ENCODE measurements around the gene KCNJ5.

The KCNJ5 gene

DNA sequence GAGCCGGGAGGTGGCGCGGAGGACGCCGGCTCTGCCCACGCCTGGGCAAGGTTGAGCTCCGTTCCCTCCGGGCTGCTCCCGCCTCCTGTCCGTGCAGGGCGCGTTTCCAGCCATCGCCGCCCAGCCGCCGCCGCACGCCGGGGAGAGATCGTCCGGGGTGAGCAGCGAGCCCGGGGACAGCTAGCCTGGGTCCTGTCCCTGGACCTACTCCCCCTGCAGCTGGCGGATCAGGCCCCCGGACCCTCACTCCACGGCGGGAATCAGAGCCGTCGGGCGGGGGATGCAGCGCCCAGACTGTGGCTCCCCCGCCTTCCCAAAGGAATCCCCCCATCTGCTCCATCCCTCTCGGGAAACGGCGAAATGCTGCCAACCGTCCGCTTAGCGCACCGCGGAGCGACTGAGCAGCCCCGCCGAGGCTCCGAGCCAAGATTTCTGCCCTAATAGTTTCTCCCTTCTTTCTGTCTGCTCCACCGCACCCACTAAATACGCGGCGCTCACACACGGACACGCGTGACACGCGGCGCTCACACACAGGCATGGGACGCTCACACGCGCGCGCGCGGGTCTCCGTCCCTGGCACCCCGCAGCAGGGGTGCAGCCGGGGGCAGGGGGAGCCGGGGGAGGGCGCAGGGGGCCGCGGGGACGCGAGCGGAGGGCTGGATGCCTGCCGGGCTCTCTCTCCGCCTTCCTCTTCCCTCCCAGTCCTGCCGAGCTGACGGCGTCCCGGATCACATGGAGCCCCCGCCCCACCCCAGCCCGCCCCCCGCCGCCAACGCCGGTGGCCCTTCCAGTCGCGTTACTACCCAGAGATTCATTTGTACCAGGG lies at the start of gene KCNJ5:
KCNJ5 (plus strand) TSS at position 814 of the 826 bp plus-strand sequence. CDS start 19,918 bp downstream, outside the sequence.
- Mint-ChIP-seq H3K4me1 (peaks cover 17 to 38% of the 10 kb centered on the region in 2 donors), H3K27me3 (peaks cover 76 to 89% of the 10 kb centered on the region in 2 donors), H3K4me3 (peak within 1 kb of the TSS; percentile 70 to 71), H3K9me3 (no peaks in the 10 kb centered on the region), H3K27ac (no peak within 1 kb of the TSS), H3K36me3 (no peaks in the 10 kb centered on the region)
- DNase-seq (no peak), ATAC-seq (replicated peaks) (peak; percentile 32 to 42)

DNA sequence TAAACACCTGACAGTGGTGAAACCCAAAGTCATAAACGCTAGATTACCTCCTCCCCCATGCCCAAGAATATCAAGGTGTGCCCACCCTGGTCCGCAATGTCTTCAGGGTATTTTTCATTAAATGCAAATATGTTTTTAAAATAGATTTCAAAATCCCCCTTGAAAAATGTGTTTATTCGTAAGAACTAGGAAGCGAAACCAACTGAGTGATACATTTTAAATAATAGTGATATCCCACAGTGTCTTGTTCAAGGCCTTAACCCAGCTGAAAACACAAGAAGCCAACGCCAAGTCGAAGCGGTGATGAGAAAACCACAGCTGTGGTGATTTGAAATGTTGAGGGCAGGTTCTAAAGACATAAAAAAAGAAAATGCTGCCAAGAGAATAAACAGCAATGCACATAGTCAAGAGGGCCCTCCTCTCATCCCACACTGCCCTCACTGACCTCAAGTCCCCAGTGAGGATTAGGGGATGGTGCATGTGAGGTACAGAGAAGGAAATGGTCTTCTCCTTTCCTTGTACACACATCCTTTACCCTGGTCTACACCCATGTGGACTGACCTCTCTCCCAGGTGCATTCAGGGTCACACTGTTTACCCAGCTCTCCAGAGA lies 49.6 kb upstream of the KCNJ5 start:
- Mint-ChIP-seq H3K4me3 (peak overlapping the region; percentile 5 to 26), H3K4me1 (peaks cover 47 to 97% of the 10 kb centered on the region in 2 donors), H3K36me3 (peaks cover 2 to 9% of the 10 kb centered on the region in 2 donors), H3K27me3 (no peaks in the 10 kb centered on the region), H3K27ac (peak overlapping the region; percentile 77), H3K9me3 (peaks cover 2 to 7% of the 10 kb centered on the region in 2 donors)
- DNase-seq: peak; percentile 40
- peak; percentile 83 to 89 for ATAC-seq (replicated peaks)

- DNase-seq: no peak
- no peak for ATAC-seq (replicated peaks)
- Mint-ChIP-seq H3K4me1 (peaks cover 48 to 87% of the 10 kb centered on the region in 2 donors), H3K4me3 (no peak overlapping the region), H3K27me3 (no peaks in the 10 kb centered on the region), H3K36me3 (peaks cover 0 to under 1% of the 10 kb centered on the region in 2 donors), H3K27ac (peak overlapping the region; percentile 37), H3K9me3 (peaks cover 2 to 7% of the 10 kb centered on the region in 2 donors)
Measured at GRCh38 chr11:128843198-128843785, 47.9 kb upstream of the KCNJ5 start.

DNA sequence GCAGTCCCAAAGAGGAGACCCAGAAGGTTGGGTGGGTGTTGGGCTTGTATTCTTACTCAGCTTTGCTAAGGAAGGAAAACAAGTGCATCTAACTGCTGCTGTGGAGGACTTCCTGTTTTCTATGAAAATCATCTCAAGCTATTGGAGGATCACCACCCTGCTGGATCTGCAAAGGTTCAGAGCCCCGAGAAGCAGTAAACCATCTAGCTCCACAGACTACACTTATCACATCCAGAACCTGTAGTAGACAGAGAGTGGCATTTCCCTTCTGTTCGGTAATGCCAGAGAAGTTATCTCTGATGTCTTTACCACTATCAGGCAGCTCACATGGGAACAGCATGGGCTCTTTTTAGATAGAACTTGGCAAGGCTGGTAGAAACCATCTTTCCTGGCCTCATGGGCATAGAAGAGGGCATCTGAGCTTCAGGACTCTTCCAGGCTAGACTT lies 45.8 kb upstream of the KCNJ5 start:
- DNase-seq: no peak
- Mint-ChIP-seq H3K27me3 (no peaks in the 10 kb centered on the region), H3K9me3 (no peaks in the 10 kb centered on the region), H3K4me1 (peaks cover 52 to 84% of the 10 kb centered on the region in 2 donors), H3K36me3 (no peaks in the 10 kb centered on the region), H3K4me3 (no peak overlapping the region), H3K27ac (peak overlapping the region; percentile 81)
- peak; percentile 50 to 54 for ATAC-seq (replicated peaks)

- no peaks in the 10 kb centered on the region for H3K27me3 Mint-ChIP-seq
- H3K4me1 Mint-ChIP-seq: peaks cover 42 to 73% of the 10 kb centered on the region in 2 donors
- H3K36me3 Mint-ChIP-seq: no peaks in the 10 kb centered on the region
- no peak overlapping the region for H3K4me3 Mint-ChIP-seq
- ATAC-seq (replicated peaks) (no peak), DNase-seq (no peak)
- no peak overlapping the region for H3K27ac Mint-ChIP-seq
- no peaks in the 10 kb centered on the region for H3K9me3 Mint-ChIP-seq
Measured at GRCh38 chr11:128846985-128847384, 44.2 kb upstream of the KCNJ5 start.

DNA sequence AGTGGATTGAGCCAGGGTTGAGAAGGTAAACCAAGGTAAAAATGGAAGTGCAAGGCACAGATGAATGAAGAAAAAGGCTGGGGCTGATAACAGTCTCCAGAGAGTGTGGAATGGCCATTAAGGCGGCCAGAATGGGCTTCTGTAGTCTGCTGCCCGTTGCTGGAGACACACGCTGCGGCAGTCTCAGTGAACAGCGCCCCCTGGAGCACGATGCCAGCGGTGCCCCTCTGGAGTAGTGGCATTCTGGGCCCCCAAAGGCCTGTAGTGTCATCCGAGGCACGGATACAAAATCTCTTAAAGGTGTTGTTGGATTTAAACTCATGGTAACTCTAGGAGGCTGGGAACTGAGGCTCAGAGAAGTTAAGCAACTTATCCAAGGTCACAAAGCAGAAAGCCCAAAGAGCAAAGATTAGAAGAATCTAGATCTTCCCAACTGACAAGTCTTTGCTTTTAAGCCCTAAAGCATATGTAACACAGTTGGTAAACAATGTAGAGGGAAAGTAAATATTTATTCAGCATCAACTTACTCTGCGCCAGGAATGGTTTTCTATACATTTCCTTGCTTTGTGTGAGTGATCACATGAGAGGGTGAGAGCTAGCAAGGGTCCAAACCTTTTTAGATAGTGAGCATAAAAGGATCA lies 42.2 kb upstream of the KCNJ5 start:
- Mint-ChIP-seq H3K4me1 (peaks cover 38 to 60% of the 10 kb centered on the region in 2 donors), H3K4me3 (no peak overlapping the region), H3K27ac (peak overlapping the region; percentile 38), H3K36me3 (no peaks in the 10 kb centered on the region), H3K9me3 (no peaks in the 10 kb centered on the region), H3K27me3 (no peaks in the 10 kb centered on the region)
- ATAC-seq (replicated peaks) (peak; percentile 83 to 84), DNase-seq (peak; percentile 50)

DNA sequence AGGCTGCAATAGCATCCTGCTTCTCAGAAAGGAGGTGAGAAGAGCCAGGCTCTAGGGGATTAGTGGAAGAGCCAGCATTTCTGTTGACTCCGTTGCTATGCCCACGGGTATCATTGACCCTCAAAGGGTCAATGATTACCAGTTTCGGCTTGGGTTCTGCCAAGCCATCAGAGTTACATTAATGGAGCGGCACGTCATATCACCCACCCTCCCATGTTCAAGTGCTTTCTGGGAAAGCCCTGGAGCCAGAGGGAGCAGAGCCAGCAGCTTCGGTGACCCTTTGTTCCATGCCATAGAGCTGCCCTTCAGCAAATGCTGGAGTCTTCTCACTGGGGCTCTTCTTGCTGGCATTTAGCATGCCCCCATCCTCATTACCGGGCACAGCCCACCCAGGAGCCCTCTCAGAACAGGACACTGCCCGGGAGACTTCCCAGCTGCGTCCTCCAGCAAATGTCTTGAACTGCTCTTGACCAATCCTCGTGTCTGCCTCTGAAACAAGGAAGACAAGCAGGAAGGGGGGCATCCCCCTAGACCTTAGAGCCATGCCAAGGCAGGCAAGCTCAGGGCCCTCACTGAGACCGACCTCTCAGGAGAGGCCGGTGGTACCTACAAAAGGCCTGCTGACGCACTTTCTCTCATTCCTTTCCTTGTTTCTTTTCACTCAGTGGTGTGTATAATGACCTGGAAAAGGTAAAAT lies 38.7 kb upstream of the KCNJ5 start:
- Mint-ChIP-seq H3K27ac (no peak overlapping the region), H3K27me3 (no peaks in the 10 kb centered on the region), H3K36me3 (no peaks in the 10 kb centered on the region), H3K4me1 (peaks cover 22 to 42% of the 10 kb centered on the region in 2 donors), H3K4me3 (no peak overlapping the region), H3K9me3 (no peaks in the 10 kb centered on the region)
- no peak for DNase-seq
- no peak for ATAC-seq (replicated peaks)

- ATAC-seq (replicated peaks) (no peak), DNase-seq (no peak)
- Mint-ChIP-seq H3K4me3 (no peak overlapping the region), H3K27ac (no peak overlapping the region), H3K36me3 (no peaks in the 10 kb centered on the region), H3K9me3 (no peaks in the 10 kb centered on the region), H3K4me1 (peaks cover 24 to 40% of the 10 kb centered on the region in 2 donors), H3K27me3 (no peaks in the 10 kb centered on the region)
Measured at GRCh38 chr11:128853559-128853958, 37.6 kb upstream of the KCNJ5 start.

- DNase-seq (no peak), ATAC-seq (replicated peaks) (no peak)
- no peak overlapping the region for H3K27ac Mint-ChIP-seq
- H3K4me1 Mint-ChIP-seq: peaks cover 18 to 34% of the 10 kb centered on the region in 2 donors
- H3K36me3 Mint-ChIP-seq: no peaks in the 10 kb centered on the region
- H3K27me3 Mint-ChIP-seq: no peaks in the 10 kb centered on the region
- no peak overlapping the region for H3K4me3 Mint-ChIP-seq
- H3K9me3 Mint-ChIP-seq: no peaks in the 10 kb centered on the region
Measured at GRCh38 chr11:128854841-128855240, 36.3 kb upstream of the KCNJ5 start.

DNA sequence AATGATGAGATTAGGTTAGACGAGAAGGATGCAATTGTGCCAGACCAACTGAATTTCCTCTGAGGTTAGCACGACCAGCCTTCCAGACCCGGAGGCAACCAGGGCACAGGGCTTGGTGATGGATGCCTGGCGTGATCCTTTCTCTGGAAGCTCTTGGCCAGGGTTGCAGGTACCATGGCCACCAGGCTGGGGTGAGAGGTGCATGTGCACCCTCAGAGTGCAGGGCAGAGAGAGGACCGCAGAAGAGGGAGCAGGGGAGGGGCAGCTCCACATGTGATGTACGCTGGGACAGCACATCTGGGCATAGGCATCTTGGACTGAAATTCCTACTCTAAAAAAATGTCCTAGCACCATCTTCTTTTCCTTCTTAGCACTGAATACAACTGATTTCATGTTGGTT lies 34.9 kb upstream of the KCNJ5 start:
- Mint-ChIP-seq H3K4me3 (no peak overlapping the region), H3K9me3 (no peaks in the 10 kb centered on the region), H3K27ac (no peak overlapping the region), H3K27me3 (no peaks in the 10 kb centered on the region), H3K36me3 (no peaks in the 10 kb centered on the region), H3K4me1 (peaks cover 20 to 30% of the 10 kb centered on the region in 2 donors)
- DNase-seq (no peak), ATAC-seq (replicated peaks) (no peak)

DNA sequence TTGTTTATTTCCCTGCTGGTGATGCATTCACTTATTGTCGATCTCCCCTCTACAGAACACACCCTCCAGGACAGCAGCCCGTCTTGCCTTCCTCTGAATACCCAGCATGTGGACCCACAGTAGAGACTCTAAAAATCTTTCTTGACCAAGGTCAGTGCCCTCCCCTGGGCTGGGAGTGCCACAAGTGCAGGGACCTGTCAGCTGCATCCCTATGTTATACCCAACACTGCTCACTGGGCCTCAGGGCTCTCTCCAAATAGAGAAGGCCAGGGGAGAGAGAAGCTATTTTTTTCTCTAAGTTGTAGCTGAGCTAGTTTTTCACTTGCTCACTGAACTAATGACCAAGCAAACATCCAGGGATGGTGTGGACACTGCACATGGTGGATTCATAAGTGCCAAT lies 33.8 kb upstream of the KCNJ5 start:
- ATAC-seq (replicated peaks) (no peak), DNase-seq (no peak)
- H3K4me3 Mint-ChIP-seq: no peak overlapping the region
- no peak overlapping the region for H3K27ac Mint-ChIP-seq
- H3K36me3 Mint-ChIP-seq: no peaks in the 10 kb centered on the region
- no peaks in the 10 kb centered on the region for H3K9me3 Mint-ChIP-seq
- no peaks in the 10 kb centered on the region for H3K27me3 Mint-ChIP-seq
- H3K4me1 Mint-ChIP-seq: peaks cover 20 to 30% of the 10 kb centered on the region in 2 donors

DNA sequence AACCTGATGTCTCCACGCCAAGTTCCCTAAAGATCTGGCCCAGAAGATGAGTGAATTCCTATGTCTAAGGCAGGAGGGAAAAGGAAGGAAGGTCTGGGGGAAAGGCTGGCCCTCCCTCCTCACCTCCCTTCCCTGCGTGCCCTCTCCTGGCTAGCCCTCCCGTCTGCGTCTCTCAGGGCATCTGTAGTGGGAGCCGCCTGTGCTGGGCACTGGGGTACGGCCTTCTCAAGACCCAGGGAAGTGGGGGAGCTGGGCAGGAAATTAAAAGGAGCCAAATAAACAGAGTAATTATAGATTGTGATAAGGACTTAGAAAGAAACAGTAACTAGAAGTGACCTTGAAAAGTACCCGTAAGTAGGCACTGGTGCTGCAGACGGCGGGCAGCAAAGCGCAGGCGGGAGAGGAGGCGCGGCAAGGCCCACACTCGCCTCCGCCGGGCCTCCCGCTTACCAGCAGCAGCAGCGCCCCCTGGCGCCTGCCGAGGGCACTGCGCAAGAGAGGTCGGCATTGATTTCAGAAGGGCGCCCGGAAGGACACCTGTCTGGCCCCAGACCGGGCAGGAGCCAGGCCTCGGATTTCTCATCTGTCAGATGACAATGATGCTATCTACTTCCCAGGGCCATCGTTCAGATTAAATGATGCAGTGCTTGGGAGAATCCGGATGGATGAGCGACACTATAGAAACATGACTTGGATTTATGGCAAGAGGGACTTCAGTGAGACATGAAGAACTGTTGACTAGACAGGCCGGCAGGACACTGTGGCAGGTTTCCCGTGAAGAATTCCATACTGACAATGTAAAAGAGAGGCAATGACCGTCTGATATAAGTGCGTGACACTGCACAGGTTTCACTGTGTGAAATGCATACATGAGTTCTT lies 31.4 kb upstream of the KCNJ5 start:
- ATAC-seq (replicated peaks) (peak; percentile 93 to 95), DNase-seq (peak; percentile 76)
- H3K36me3 Mint-ChIP-seq: no peaks in the 10 kb centered on the region
- no peaks in the 10 kb centered on the region for H3K9me3 Mint-ChIP-seq
- peak overlapping the region; percentile 48 for H3K27ac Mint-ChIP-seq
- peaks cover 19 to 27% of the 10 kb centered on the region in 2 donors for H3K4me1 Mint-ChIP-seq
- H3K27me3 Mint-ChIP-seq: peaks cover 3 to 6% of the 10 kb centered on the region in 2 donors
- peak overlapping the region; percentile 35 to 36 for H3K4me3 Mint-ChIP-seq

Measured in stimulated activated naive B cell treated with anti-CD40 and anti-IgM and Interleukin-4, amounts not matched to agents 10 μg/mL and 1 μg/mL and 100 μg/mL, for 72 hours (primary cell).